ACHN (cell line): ENCODE measurements around the gene TNNI3K.

Experiments used
- DNase-seq: peaks from one replicate; pipeline ENCODE4 v3.0.0-alpha.2; 2015
- in situ Hi-C: cut with HindIII; loops from 2 replicates; pipeline ENCODE4 v1.10.0; 2017; ENCODE audit warnings: low sequenced_read_pairs, low pct_ligation_motif_present, low pct_unique_long_range_greater_than_20kb

Gene TNNI3K

GRCh38 chr1:74266001-74266400 lies 30.8 kb downstream of the TNNI3K start:
- in situ Hi-C loops, result no loop called here
- DNase-seq, result no peak

DNA sequence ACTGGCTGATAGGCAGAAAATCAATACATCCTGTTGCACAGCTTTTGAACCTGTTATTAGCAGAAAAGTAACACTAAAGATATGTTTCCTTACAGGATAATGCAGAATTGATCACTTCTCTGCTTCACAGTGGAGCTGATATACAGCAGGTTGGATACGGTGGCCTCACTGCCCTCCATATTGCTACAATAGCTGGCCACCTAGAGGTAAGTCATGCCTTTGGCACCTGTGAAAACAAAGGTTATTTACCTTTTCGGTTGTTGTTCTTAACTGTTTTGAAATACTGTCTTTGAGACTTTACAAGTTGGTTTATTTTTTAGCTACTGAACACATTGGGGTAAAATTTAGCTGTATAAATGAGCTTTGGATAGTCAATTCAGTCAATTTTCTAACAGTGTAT lies 36.3 kb downstream of the TNNI3K start:
- no peak for DNase-seq
- in situ Hi-C loops, result no loop called here

GRCh38 chr1:74280642-74281396 lies 45.6 kb downstream of the TNNI3K start:
- DNase-seq, result no peak

DNA sequence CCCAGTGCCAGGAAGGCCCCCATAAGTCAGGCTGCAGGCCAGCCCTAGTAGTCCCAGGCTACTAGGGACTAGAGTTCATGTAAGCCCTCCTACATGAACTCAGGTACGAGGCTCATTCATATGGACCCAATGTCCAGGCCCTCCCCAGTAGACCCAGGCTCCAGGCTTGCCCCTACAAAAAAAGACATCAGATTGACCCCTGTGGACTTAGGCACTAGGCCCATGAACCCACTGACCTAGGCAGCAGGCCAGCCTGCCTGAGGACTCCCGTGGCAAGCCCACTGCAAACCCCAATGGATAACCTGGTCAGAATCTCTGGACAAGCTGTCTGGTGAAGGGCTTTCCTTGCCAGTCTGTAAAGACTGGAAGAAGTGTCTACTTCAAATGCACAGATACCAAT lies 51.2 kb downstream of the TNNI3K start:
- no peak for DNase-seq
- in situ Hi-C loops, result no loop called here

More at GRCh38 chr1:74280642-74281396, 45.6 kb downstream of the TNNI3K start:
- in situ Hi-C loops, result no loop called here

- in situ Hi-C loops, result no loop called here
- DNase-seq, result no peak
Measured at GRCh38 chr1:74314438-74314837, 79.3 kb downstream of the TNNI3K start.

DNA sequence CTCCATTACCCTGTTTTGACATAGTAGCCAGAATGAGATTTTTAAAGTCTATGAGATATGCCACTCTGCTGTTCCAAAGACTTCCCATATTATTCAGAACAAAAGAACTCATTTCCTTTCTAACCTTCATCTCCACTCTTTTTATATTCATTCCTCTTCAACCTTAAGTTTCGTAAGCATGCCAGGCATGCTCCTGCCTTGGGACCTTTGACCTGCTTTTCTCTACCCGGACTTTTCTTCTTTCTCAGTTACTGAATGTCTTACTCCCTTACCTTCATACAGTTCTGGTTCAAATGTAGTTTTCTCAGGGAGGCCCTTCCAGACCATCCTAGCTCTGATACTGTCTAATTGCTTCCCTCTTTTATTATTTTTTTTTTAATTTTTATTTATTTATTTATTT lies 81.1 kb downstream of the TNNI3K start:
- in situ Hi-C loops, result no loop called here

DNA sequence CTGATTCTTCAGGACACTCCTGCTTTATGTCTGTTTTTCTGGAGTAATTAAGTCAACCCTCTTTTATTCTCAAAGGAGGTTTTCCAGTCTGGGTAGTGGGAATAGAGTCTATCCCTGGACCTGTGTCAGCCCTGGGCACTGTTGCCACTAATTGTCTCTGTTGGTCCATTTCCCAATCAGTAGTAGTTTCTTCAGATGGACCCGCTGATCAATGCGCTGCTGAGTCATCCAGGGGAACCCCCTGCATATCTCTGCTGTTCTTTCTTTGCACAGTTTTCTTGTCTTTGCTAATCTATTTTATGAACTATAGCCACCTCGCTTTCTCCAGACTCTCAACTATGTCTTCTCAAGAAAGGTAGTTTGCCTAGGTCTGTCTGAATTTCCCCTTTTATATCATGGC lies 82.5 kb downstream of the TNNI3K start:
- in situ Hi-C loops, result no loop called here
- no peak for DNase-seq

More for the DNA sequence above, 81.1 kb downstream of the TNNI3K start:
- DNase-seq, result no peak

DNA sequence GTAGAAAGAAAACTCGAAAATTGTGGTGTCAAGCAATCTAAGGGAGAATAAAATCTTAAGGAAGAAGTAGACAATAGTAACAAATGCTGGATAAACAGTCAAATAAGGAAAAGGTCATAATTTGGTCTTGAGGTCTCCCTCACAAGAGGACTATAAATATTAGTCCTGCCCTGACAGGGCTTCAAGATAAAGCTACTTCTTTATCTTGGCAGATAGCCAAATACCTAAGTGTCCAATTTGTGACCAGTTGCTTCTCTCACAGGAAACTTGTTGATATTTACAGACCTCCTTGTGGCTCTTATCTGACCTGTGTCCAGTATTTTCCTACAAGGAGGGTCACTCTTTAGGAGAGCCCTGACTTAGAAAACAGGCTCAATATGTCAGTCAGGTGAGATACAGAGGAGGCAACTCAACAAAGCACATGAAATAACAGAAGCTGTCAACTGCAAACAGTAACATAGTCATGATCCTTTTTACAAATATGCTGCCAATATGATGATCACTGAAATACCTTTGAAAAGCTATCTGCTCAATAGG lies 88.8 kb downstream of the TNNI3K start:
- DNase-seq, result no peak
- in situ Hi-C loops, result no loop called here

GRCh38 chr1:74324684-74325448 lies 89.7 kb downstream of the TNNI3K start:
- in situ Hi-C loops, result no loop called here

DNA sequence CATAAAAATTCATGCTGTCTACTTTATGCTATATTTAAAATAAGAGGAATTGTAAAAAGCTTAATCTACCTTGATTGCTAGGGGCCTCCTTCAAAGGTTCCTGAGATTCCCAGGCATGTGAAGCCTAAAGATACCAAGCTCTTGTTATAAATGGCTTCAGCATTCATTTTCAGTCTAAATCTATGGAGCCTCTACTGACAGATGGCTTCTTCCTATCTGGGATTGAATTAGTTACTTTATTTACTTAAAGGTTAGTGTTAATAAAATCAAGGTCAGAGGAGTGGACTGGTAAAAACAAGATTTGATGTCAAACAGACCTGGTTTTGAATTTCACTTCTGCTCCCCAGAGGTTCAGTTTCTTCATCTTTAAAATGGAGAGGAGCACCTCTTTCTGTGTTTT lies 93.7 kb downstream of the TNNI3K start:
- in situ Hi-C loops, result no loop called here
- no peak for DNase-seq

More at GRCh38 chr1:74324684-74325448, 89.7 kb downstream of the TNNI3K start:
- DNase-seq, result no peak

- no peak for DNase-seq
- in situ Hi-C loops, result no loop called here
Measured at GRCh38 chr1:74333244-74333643, 98.1 kb downstream of the TNNI3K start.

GRCh38 chr1:74334147-74334546 lies 99.0 kb downstream of the TNNI3K start:
- in situ Hi-C loops, result no loop called here
- no peak for DNase-seq

DNA sequence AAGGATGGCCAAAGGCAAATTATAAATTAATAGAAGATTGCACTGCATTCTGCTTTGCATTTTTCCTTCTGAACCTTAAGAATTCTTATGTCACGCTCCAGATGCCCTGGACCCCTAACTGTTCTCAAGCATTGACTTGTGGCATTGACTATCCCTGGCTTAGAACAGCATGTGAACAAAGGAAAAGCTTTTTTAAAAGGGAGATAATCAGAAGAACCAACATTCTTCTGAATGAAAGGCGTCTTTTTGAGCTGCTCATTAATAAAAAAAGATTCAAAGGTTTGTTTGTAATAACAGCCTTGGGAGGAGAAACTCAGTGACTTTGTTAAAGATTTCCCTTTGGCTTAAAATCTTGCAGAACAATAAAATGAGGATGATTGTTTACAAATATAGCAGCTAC lies 105.5 kb downstream of the TNNI3K start:
- in situ Hi-C loops, result no loop called here
- no peak for DNase-seq

- DNase-seq, result no peak
- in situ Hi-C loops, result no loop called here
Measured at GRCh38 chr1:74341702-74342339, 106.6 kb downstream of the TNNI3K start.

- DNase-seq, result no peak
- in situ Hi-C loops, result no loop called here
Measured at GRCh38 chr1:74343216-74343615, 108.0 kb downstream of the TNNI3K start.

DNA sequence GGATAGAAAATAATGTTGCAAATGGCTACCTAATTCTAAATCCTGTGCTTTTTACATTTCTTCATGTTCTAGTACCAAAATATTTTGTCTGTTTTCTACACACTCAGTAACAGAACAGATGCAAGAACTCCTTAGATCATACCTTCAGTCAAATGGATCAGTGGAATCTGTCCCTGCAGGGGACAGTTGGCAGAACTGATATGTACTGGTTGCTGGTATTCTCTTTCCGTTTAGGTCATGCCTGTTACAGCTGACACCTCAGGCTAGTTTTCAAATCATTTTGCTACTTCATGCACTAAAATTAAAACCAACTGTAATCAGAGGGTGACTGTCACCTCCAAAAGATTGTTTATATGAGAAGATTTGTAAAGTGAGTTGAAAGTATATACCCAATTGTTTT lies 109.2 kb downstream of the TNNI3K start:
- DNase-seq, result no peak
- in situ Hi-C loops, result no loop called here

GRCh38 chr1:74356493-74356892 lies 121.3 kb downstream of the TNNI3K start:
- no peak for DNase-seq
- in situ Hi-C loops, result no loop called here

DNA sequence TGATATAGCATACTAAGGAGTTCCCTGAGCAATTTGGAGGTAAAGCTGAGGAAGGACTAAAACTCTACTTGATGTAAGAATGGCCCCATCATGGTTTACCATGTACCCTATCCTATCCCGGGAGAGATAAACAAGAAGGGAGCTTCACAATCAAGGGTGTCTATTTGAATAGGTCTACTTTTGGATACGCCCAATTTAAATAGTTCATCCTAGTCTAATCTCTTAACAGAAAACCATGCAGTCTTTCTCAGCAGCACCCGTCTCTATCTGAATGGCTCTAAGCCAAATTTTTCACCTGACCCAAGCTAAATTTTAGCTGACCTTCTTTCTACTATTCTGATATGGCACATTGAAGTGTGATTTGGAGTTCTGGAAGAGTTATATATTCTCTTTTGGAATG lies 122.0 kb downstream of the TNNI3K start:
- DNase-seq, result no peak
- in situ Hi-C loops, result no loop called here

DNA sequence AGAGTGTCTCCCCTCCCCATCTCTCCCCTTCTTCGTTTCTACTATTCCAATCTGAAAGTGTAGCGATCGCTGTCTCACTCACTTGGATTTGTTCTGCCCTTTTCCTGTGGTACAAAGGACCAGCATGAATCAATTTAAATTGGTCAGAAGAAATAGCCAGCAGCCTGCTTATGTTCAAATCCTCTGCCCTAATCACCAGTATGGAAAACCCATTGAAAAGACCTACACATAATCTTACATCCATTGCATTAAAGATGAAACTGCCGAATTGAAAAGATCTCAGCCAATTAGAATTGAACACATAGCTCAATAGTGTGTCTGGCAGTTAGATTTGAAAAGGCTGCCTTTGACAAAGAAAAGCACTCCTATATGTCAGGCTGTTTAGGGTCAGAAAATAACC lies 122.6 kb downstream of the TNNI3K start:
- no peak for DNase-seq
- in situ Hi-C loops, result no loop called here
